Activated B cell treated with CpG ODN at 0.5 μM for 24 hours (primary cell): ENCODE data around the gene KYAT1. TPM values are rescaled to one million over a fixed set of nuclear protein-coding genes. Genes with fewer than 3 reads are reported as not detected.

Experiments
- ATAC-seq: fragments of 200-7000 bp; cut with Tn5 transposase; one replicate; pipeline ENCODE4 v1.10.0; 2021; ENCODE audit warnings: low read depth, mild to moderate bottlenecking, moderate library complexity
- CTCF ChIA-PET: fragments of 350-600 bp; sonication (Branson Sonifier 250); formaldehyde crosslinking; loops from one replicate; lab custom pipeline; 2021; ENCODE audit warnings: antibody characterized with exemption; lab: Charles Lee
- POLR2A ChIA-PET: fragments of 350-600 bp; sonication (Branson Sonifier 250); formaldehyde crosslinking; loops from one replicate; lab custom pipeline; 2021; ENCODE audit warnings: antibody characterized with exemption; lab: Charles Lee
- DNase-seq: peaks from one replicate; pipeline ENCODE4 v3.0.0; 2022
- H3K27ac Mint-ChIP-seq: one replicate; pipeline ENCODE4 v1.8.0; 2020; ENCODE audit warnings: mixed read lengths
- H3K27me3 Mint-ChIP-seq: one replicate; pipeline ENCODE4 v1.8.0; 2021; ENCODE audit warnings: mixed read lengths
- H3K36me3 Mint-ChIP-seq: one replicate; pipeline ENCODE4 v1.8.0; 2021; ENCODE audit warnings: low read depth, mixed read lengths
- H3K4me1 Mint-ChIP-seq: one replicate; pipeline ENCODE4 v1.8.0; 2021; ENCODE audit warnings: mixed read lengths
- H3K4me3 Mint-ChIP-seq: one replicate; pipeline ENCODE4 v1.8.0; 2020; ENCODE audit warnings: mild to moderate bottlenecking, mixed read lengths
- H3K9me3 Mint-ChIP-seq: one replicate; pipeline ENCODE4 v1.8.0; 2020; ENCODE audit warnings: mixed read lengths
- CTCF ChIP-seq: fragments of 200-600 bp; IDR thresholded peaks from one replicate; pipeline ENCODE4 v1.8.0; 2022; ENCODE audit warnings: antibody characterized with exemption, mild to moderate bottlenecking
- intact Hi-C: fragments of 100-400 bp; cut with micrococcal nuclease; formaldehyde crosslinking; loops from one replicate; pipeline ENCODE4 v1.15.1; 2024
- total RNA-seq: library from RNA; stranded (reverse); gene quantifications from 2 replicates; pipeline ENCODE4 v1.2.3, GENCODE V29; 2022

Gene KYAT1
- total RNA-seq, 1 donor from 2014 or later: 4.3 TPM

- H3K27me3 Mint-ChIP-seq: no peaks in the 10 kb centered on the region
- ATAC-seq (no peak), DNase-seq (no peak)
- H3K27ac Mint-ChIP-seq: no peak overlapping the region
- ChIA-PET POLR2A (no interaction called here), CTCF (no interaction called here)
- H3K9me3 Mint-ChIP-seq: no peaks in the 10 kb centered on the region
- no peak overlapping the region for H3K4me3 Mint-ChIP-seq
- intact Hi-C loops: no loop called here
- H3K36me3 Mint-ChIP-seq: peaks cover 4% of the 10 kb centered on the region
- TF ChIP-seq CTCF: no peak
- peaks cover 9% of the 10 kb centered on the region for H3K4me1 Mint-ChIP-seq
Measured at GRCh38 chr9:128923493-128923883, 41.7 kb upstream of the KYAT1 start.

- no peak overlapping the region for H3K4me3 Mint-ChIP-seq
- CTCF ChIA-PET: no interaction called here
- H3K27ac Mint-ChIP-seq: no peak overlapping the region
- H3K27me3 Mint-ChIP-seq: no peaks in the 10 kb centered on the region
- peaks cover 16% of the 10 kb centered on the region for H3K36me3 Mint-ChIP-seq
- TF ChIP-seq CTCF: no peak
- intact Hi-C loops: no loop called here
- ATAC-seq (peak; percentile 37), DNase-seq (no peak)
- no peaks in the 10 kb centered on the region for H3K9me3 Mint-ChIP-seq
- H3K4me1 Mint-ChIP-seq: peaks cover 4% of the 10 kb centered on the region
- POLR2A ChIA-PET: interaction anchor here (0.6 to 1.2 kb wide), 3 partner anchors 16 to 370 kb away, joined by 3 to 9 read pairs (median 3); no protein-coding TSS in a partner anchor
Measured at GRCh38 chr9:128921881-128922763, 40.4 kb upstream of the KYAT1 start.

- POLR2A ChIA-PET: interaction anchor here (1.4 kb wide), 1 partner anchor 17 kb away, joined by 3 read pairs; no protein-coding TSS in a partner anchor
- H3K36me3 Mint-ChIP-seq: peaks cover 29% of the 10 kb centered on the region
Measured at GRCh38 chr9:128920381-128921058, 38.8 kb upstream of the KYAT1 start, which contains the start of gene PHYHD1. TSS of gene PHYHD1 (plus strand) at chr9:128920982. CDS start at chr9:128922324, 1,342 bp downstream.

GRCh38 chr9:128919402-128920089 is 37.8 kb upstream of the KYAT1 start:
- POLR2A ChIA-PET: interaction anchor here (0.6 kb wide), 1 partner anchor 11 kb away, joined by 7 read pairs; no protein-coding TSS in a partner anchor
- TF ChIP-seq CTCF: no peak

More at GRCh38 chr9:128920381-128921058, 38.8 kb upstream of the KYAT1 start, which contains the start of gene PHYHD1:
- no peaks in the 10 kb centered on the region for H3K27me3 Mint-ChIP-seq
- peaks cover 4% of the 10 kb centered on the region for H3K4me1 Mint-ChIP-seq
- DNase-seq: no peak
- no peak for TF ChIP-seq CTCF
- H3K4me3 Mint-ChIP-seq: peak within 1 kb of the TSS; percentile 11
- ATAC-seq: no peak
- H3K9me3 Mint-ChIP-seq: no peaks in the 10 kb centered on the region
- CTCF ChIA-PET: no interaction called here
- H3K27ac Mint-ChIP-seq: no peak within 1 kb of the TSS
- intact Hi-C loops: no loop called here

More at GRCh38 chr9:128919402-128920089, 37.8 kb upstream of the KYAT1 start:
- Mint-ChIP-seq H3K4me3 (no peak overlapping the region), H3K4me1 (peaks cover 4% of the 10 kb centered on the region), H3K36me3 (peaks cover 30% of the 10 kb centered on the region), H3K9me3 (no peaks in the 10 kb centered on the region), H3K27ac (no peak overlapping the region), H3K27me3 (no peaks in the 10 kb centered on the region)
- DNase-seq (no peak), ATAC-seq (no peak)
- CTCF ChIA-PET: interaction anchor here (1.7 kb wide), 1 partner anchor 9 kb away, joined by 7 read pairs; no protein-coding TSS in a partner anchor
- intact Hi-C loops: no loop called here
